Subcutaneous abdominal adipose tissue (tissue), 5 donors: ENCODE results near the gene RSPO3.
"Not testable (repeated sequence)": the region's sequence is repeated elsewhere in the genome, so short reads cannot be mapped to it uniquely, and the experiment has no call there.

Source experiments
- H3K27ac ChIP-seq: one replicate; pipeline ENCODE4 v1.7.0; 2013; ENCODE audit warnings: low read depth, mild to moderate bottlenecking, inconsistent platforms, low read length, moderate library complexity
- H3K27me3 ChIP-seq, 5 donors: one replicate each; pipeline ENCODE4 v1.7.0; 2013; ENCODE audit warnings: low read length in 5 of 5, inconsistent platforms in 1 of 5; ENCODE audit not compliant: control insufficient read depth in 5 of 5, insufficient read depth in 4 of 5
- H3K36me3 ChIP-seq, 5 donors: one replicate each; pipeline ENCODE4 v1.7.0; 2013; ENCODE audit warnings: low read length in 5 of 5; ENCODE audit not compliant: control insufficient read depth in 5 of 5, insufficient read depth in 5 of 5
- H3K4me1 ChIP-seq, 5 donors: one replicate each; pipeline ENCODE4 v1.7.0; 2013; ENCODE audit warnings: low read length in 5 of 5, mild to moderate bottlenecking in 3 of 5, moderate library complexity in 1 of 5; ENCODE audit not compliant: control insufficient read depth in 5 of 5, insufficient read depth in 5 of 5
- H3K4me3 ChIP-seq, 5 donors: one replicate each; pipeline ENCODE4 v1.7.0; 2013; ENCODE audit warnings: low read length in 5 of 5, low read depth in 1 of 5
- H3K9ac ChIP-seq, 5 donors: one replicate each; pipeline ENCODE4 v1.7.0; 2013; ENCODE audit warnings: low read length in 5 of 5, mild to moderate bottlenecking in 4 of 5, moderate library complexity in 3 of 5
- H3K9me3 ChIP-seq, 5 donors: one replicate each; pipeline ENCODE4 v1.7.0; 2013; ENCODE audit warnings: low read length in 5 of 5; ENCODE audit not compliant: control insufficient read depth in 5 of 5
- donor health status: healthy.
- donor health status: healthy.
- donor health status: healthy.
- donor health status: healthy.
- donor health status: healthy.

Gene RSPO3

GRCh38 chr6:127207591-127208120, 89.2 kb downstream of the RSPO3 start:
- peaks cover 0 to 3% (median 0%) of the 10 kb centered on the region in 5 donors for H3K4me1 ChIP-seq
- no peaks in the 10 kb centered on the region for H3K27me3 ChIP-seq
- no peak overlapping the region for H3K4me3 ChIP-seq
- no peak overlapping the region for H3K27ac ChIP-seq
- H3K9me3 ChIP-seq: no peaks in the 10 kb centered on the region
- no peak overlapping the region for H3K9ac ChIP-seq
- no peaks in the 10 kb centered on the region for H3K36me3 ChIP-seq

GRCh38 chr6:127210725-127211124, 92.3 kb downstream of the RSPO3 start:
- no peak overlapping the region for H3K4me3 ChIP-seq
- no peaks in the 10 kb centered on the region for H3K27me3 ChIP-seq
- peaks cover 0 to 3% (median 0%) of the 10 kb centered on the region in 5 donors for H3K4me1 ChIP-seq
- H3K36me3 ChIP-seq: no peaks in the 10 kb centered on the region
- no peak overlapping the region for H3K27ac ChIP-seq
- no peaks in the 10 kb centered on the region for H3K9me3 ChIP-seq
- H3K9ac ChIP-seq: no peak overlapping the region

- Histone ChIP-seq H3K9me3 (no peaks in the 10 kb centered on the region), H3K9ac (no peak overlapping the region), H3K27ac (no peak overlapping the region), H3K36me3 (no peaks in the 10 kb centered on the region), H3K27me3 (no peaks in the 10 kb centered on the region), H3K4me3 (no peak overlapping the region), H3K4me1 (peaks cover 0 to 1% (median 0%) of the 10 kb centered on the region in 5 donors)
These were observed 93.9 kb downstream of the RSPO3 start for GRCh38 chr6:127212376-127212775.

- H3K4me1 ChIP-seq, H3K27me3 ChIP-seq, H3K4me3 ChIP-seq, H3K9ac ChIP-seq, H3K36me3 ChIP-seq, H3K27ac ChIP-seq, H3K9me3 ChIP-seq: not testable (repeated sequence)
These were observed 95.6 kb downstream of the RSPO3 start for GRCh38 chr6:127214032-127214431.

GRCh38 chr6:127214531-127214930, 96.1 kb downstream of the RSPO3 start:
- H3K27ac ChIP-seq, H3K27me3 ChIP-seq, H3K9ac ChIP-seq, H3K9me3 ChIP-seq, H3K36me3 ChIP-seq, H3K4me1 ChIP-seq, H3K4me3 ChIP-seq: not testable (repeated sequence)

- Histone ChIP-seq H3K9me3 (no peaks in the 10 kb centered on the region), H3K4me3 (no peak overlapping the region), H3K27me3 (no peaks in the 10 kb centered on the region), H3K4me1 (peaks cover 0 to 10% (median 0%) of the 10 kb centered on the region in 5 donors), H3K27ac (no peak overlapping the region), H3K36me3 (no peaks in the 10 kb centered on the region), H3K9ac (no peak overlapping the region)
These were observed 97.5 kb downstream of the RSPO3 start for GRCh38 chr6:127215931-127216330.

GRCh38 chr6:127216810-127217789, 98.6 kb downstream of the RSPO3 start:
- no peak overlapping the region for H3K27ac ChIP-seq
- no peaks in the 10 kb centered on the region for H3K9me3 ChIP-seq
- H3K27me3 ChIP-seq: no peaks in the 10 kb centered on the region
- H3K9ac ChIP-seq: no peak overlapping the region
- no peak overlapping the region for H3K4me3 ChIP-seq
- H3K4me1 ChIP-seq: peaks cover 0 to 20% (median 6%) of the 10 kb centered on the region in 5 donors
- no peaks in the 10 kb centered on the region for H3K36me3 ChIP-seq

- H3K27me3 ChIP-seq: no peaks in the 10 kb centered on the region
- H3K9ac ChIP-seq: no peak overlapping the region
- no peaks in the 10 kb centered on the region for H3K36me3 ChIP-seq
- no peaks in the 10 kb centered on the region for H3K9me3 ChIP-seq
- peaks cover 0 to 20% (median 6%) of the 10 kb centered on the region in 5 donors for H3K4me1 ChIP-seq
- peak overlapping the region; percentile 74 for H3K27ac ChIP-seq
- H3K4me3 ChIP-seq: no peak overlapping the region
These were observed 101.4 kb downstream of the RSPO3 start for GRCh38 chr6:127219869-127220268.

GRCh38 chr6:127221201-127221600, 102.7 kb downstream of the RSPO3 start:
- peak overlapping the region in 2 of 5 donors; percentile 24 to 63 for H3K9ac ChIP-seq
- H3K4me3 ChIP-seq: peak overlapping the region in 1 of 5 donors; percentile 6
- no peaks in the 10 kb centered on the region for H3K9me3 ChIP-seq
- peaks cover 0 to 20% (median 6%) of the 10 kb centered on the region in 5 donors for H3K4me1 ChIP-seq
- H3K27me3 ChIP-seq: no peaks in the 10 kb centered on the region
- peak overlapping the region; percentile 74 for H3K27ac ChIP-seq
- no peaks in the 10 kb centered on the region for H3K36me3 ChIP-seq

- Histone ChIP-seq H3K36me3 (no peaks in the 10 kb centered on the region), H3K9me3 (no peaks in the 10 kb centered on the region), H3K27me3 (no peaks in the 10 kb centered on the region), H3K4me1 (peaks cover 0 to 20% (median 6%) of the 10 kb centered on the region in 5 donors), H3K4me3 (no peak overlapping the region), H3K9ac (no peak overlapping the region), H3K27ac (no peak overlapping the region)
These were observed 103.9 kb downstream of the RSPO3 start for GRCh38 chr6:127222418-127222817.
